GM19025 (cell line): ENCODE data around the gene PSORS1C1.
"Not testable (repeated sequence)": the region's sequence is repeated elsewhere in the genome, so short reads cannot be mapped to it uniquely, and the experiment has no call there.

Experiments
- ATAC-seq: cut with Tn5 transposase; IDR thresholded peaks from one replicate; pipeline ENCODE4 v1.9.1; 2021; ENCODE audit warnings: mild to moderate bottlenecking, low read depth, moderate library complexity; ENCODE audit not compliant: unreplicated experiment

PSORS1C1 gene

GRCh38 chr6:31114541-31114878 lies at the start of gene PSORS1C1:
PSORS1C1 (plus strand) TSS chr6:31114800; CDS start chr6:31129633, 14,833 bp downstream.
- no peak for ATAC-seq

DNA sequence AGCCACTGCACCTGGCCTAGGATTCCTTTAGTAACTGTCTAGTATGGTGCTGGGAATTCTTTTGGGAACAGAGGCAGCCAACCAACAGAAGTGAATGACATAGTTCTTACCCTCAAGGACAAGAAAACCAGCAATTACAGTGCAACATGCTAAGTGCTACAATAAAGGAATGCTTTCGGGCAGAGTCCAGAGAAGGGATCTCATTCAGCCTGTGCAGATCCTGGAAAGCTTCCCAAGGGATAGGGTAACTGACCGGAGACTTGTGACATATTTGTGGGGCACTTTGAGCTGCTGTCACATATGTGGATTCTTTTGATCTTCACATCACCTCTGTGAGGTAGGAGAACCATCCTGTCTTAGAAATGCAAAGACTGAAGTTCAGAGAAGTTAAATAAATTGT lies 49.0 kb upstream of the PSORS1C1 start:
- no peak for ATAC-seq

GRCh38 chr6:31067028-31067427 lies 47.6 kb upstream of the PSORS1C1 start:
- not testable (repeated sequence) for ATAC-seq

DNA sequence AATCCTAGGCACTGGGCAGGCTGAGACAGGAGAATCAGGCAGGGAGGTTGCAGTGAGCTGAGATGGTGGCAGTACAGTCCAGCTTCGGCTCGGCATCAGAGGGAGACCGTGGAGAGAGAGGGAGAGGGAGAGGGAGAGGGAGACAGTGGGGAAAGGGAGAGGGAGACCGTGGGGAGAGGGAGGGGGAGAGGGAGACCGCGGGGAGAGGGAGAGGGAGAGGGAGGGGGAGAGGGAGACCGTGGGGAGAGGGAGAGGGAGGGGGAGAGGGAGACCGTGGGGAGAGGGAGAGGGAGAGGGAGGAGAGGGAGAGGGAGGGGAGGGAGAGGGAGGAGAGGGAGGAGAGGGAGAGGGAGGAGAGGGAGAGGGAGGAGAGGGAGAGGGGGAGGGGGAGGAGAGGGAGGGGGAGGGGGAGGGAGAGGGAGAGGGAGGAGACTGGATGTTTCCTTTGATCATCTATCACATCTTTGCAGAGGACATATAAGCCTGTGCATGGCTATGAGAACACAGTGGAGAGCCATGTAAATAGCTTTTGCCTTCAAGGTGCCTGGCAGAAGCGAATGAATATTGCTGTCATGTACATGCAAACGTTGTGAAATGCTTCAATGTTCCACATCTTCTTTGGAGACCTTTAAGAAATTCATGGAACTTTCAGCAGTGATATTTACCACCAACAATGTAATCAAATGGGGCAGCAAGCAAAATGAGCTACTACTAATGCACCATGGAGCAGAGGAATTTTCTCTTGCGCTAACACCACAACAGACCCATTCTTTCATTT lies 46.5 kb upstream of the PSORS1C1 start:
- not testable (repeated sequence) for ATAC-seq

DNA sequence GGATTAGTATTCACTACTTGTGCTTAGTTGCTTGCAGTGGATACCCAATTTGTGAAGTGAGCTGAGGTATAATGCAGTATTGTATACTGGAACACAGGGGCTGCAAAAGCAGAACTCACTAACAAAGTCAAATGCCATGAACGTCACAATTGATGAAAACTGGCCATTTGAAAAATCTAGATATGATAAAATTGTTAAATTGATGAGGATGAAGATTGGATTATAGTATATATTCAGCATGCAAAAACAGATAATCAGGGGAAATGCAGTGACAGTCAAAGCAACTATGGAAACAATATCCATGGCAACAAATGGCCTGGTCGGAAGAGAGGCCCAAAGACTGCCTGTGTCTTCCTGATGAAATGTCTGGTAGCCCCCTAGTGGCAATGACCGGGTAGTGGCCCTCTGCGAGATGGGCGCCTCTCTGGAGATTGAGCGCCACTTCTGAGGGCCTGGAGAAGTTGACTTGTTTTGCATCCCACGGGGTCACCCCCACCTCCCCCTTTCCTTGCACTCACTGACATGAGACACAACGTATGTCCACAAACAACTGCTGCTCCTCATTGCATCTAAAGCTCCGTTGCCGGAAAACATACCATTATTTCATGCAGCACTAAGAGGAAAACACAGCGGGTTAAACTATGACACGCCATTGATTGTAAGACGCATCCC lies 45.8 kb upstream of the PSORS1C1 start:
- no peak for ATAC-seq

DNA sequence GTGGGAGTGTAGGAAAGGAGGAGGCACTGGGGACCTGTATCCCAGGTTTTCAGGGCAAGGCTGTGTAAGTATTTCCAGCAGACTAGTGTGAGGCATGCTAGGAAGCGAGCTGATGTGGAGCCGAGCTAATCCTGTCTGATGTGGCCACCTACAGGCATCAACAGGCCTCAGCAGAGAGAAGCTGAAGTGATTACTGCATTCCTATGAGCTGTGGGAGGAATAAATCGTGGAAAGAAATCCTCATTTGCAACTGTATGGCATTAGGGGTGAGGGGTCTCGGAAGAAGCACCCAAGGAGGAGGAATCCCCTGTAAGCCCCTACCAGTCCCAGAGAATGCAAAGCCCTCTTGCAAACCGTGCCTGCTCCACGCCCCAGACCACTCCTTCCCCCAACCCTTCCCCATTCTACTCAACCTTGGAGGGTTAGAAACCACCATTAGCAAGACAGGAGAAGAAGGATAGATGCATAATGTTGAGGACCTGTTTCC lies 43.8 kb upstream of the PSORS1C1 start:
- ATAC-seq = no peak

DNA sequence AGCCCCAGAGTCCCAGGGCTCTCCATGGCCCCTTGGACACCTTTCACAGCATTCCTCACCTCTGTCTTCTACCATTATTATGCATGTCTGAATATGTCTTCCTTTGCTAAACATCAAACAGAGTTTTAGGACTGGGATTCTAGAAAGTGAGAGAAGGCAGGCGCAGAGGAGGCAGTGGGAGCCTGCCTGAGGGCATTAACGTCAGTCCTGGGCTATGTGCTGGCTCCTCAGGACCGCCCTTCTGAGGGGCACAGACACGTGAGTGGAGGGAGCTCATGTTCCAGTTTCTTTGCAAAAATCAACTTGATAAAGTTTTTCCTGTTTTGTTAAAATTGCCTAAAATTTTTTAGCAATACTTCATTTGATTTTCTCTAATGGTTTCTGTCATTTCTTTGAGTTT lies 40.2 kb upstream of the PSORS1C1 start:
- no peak for ATAC-seq

DNA sequence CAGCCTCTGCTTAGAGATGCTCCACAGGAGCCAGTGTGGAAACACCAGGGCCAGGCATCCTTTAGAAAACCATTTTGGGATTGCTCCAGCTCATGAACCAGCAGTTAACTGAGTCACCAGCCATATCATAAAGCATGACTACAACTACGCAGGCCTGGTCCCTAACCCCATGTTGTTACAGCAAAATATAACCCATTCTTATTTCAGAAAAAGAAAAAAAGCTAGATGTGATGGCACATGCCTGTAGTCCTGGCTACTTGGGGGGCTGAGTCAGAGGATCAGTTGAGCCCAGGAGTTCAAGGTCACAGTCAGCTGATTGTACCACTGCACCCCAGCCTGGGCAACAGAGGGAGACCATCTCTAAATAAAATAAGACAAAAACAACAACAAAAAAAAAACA lies 39.1 kb upstream of the PSORS1C1 start:
- ATAC-seq = no peak

GRCh38 chr6:31076611-31077010 lies 38.0 kb upstream of the PSORS1C1 start:
- no peak for ATAC-seq

DNA sequence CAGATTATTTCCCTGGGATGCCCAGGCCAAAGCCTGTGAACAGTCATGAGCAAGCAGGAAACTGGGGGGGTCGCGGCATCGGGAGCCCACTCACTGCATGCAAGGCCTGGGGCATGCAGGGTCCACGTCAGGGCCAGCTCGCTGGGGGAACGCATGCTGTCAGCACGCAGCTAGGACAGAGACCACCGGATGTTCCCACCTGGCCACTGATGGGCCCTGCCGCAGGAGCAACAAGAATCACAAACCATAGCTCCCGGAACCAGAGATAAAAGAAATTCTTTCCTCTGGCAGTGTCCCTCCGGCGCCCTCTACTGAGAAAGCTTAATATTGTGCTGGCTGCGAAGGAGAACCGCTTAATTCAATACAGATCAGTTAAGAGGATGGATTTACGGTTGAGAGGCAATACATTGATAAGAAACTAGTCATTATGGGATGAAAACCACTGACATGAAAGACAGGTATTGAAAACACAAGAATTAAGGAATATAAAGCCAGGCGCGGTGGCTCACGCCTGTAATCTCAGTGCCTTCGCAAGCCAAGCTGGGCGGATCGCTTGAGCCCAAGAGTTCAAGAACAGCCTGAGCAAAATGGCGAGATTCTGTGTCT lies 34.8 kb upstream of the PSORS1C1 start:
- ATAC-seq = no peak

DNA sequence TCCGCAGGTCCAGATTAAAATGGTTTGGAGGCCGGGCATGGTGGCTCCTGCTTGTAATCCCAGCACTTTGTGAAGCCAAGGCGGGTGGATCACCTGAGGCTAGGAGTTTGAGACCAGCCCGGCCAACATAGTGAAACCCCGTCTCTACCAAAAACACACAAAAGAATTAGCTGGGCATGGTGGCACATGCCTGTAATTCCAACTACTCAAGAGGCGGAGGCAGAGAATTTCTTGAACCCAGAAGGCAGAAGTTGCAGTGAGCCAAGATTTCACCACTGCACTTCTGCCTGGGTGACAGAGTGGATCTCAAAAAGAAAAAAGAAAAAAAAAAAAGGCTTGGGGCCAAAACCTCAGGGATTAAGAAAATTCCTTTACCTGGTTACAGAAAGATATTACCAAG lies 32.7 kb upstream of the PSORS1C1 start:
- no peak for ATAC-seq

DNA sequence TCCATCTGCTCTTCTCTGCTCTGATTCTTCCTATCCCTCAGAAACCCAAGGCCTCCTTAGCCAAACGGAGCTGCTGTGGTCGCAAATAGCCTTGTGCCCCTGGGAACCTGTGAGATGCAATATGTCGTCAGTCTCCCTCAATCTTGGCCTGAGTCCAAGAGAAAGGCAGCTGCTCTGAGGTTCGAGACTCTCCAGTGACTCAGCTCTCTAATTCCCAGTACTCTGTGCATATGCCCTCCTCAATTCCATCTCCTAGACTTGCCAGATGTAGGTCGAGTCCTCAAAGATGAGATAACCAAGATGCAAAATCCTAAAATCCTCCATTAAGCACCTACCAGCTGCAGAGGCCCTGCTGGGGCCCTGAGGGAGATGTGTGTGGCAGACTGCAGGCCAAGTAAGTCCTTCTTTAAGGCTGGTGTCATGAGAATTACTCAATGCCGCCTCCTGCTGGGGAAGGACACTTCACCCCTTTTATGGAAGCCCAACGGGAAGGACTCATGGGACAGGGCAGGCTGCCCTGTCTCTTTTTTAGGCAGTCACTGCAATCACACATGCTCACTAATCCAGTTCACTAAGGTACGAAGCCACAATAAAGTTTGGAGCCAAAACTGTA lies 30.8 kb upstream of the PSORS1C1 start:
- ATAC-seq = no peak

DNA sequence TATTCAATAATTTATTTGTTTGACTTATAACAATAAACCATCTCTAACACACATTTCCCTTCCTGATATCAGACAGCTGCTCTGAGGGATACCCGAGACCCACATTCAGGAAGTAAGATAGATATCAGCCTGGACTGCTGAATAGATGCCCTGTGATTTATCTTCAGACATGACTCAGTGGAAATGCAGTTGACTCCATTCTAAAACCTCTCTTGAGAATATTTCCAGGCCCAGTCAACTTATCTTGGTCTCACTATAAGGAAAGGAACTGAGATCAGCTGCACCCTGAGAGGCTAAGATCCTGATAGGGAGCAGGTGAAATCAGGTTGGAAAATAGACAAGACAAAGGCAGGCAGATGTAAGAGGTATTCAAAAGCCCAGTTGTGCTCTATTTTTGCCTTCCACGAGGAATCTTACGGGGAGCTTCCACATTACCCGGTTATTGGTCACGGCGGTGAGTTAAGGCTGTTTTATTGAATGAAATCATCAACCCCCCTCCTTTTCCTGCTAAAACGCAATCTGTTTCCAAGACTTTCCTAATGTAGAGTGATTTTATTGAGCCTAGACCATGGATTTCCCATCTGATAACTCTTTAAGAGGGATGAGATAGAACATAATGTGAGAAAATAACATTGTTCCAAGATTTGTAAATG lies 27.7 kb upstream of the PSORS1C1 start:
- ATAC-seq = no peak

- no peak for ATAC-seq
Measured at GRCh38 chr6:31087494-31088089, 27.0 kb upstream of the PSORS1C1 start.

DNA sequence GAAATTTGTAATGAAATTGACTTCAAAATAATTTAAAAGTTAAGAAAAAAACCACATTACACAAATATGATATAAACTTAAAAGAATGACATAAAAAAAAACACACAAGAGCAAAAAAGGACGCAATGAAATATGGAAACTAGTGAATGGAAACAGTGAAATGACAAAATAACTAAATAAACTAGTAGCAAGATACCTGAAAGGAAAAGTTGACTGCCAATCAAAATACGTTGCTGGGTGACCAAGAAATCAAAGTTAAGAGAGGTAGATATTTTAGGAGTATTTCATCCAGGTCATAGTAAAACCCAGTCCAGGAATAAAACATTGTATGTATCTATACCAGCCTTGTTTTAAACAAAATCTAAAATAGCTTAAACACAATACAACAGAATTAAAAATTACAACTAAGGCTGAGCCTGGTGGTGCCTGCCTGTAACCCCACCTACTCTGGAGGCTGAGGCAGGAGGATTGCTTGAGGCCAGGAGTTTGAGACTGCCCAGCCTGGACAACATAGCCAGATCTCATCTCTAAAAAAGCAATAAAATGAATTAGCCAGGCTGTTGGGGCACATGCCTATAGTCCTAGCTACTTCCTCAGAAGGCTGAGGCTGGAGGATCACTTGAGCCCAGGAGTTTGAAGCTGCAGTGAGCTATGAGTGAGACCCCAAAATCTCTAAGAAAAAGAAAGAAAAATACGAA lies 24.2 kb upstream of the PSORS1C1 start:
- ATAC-seq = no peak

DNA sequence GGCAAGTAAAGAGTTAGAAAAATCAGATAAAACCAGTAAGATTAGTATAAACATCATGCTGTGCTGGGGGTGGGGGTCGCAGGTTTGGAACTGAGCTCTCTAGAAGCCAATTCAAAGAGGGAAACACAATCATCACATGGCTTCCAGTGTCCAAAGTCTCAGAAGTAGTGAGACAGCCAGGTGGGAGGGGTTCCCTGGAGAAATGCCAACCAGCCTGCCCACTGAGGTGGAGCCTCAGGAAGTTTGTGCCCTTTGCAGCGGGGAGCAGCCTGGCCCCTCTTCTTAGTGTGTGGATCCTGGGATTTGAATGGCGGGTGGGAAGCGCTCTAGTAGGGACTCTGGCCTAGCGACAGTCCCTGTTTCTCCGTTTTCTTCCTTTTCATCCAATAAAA lies 23.6 kb upstream of the PSORS1C1 start:
- no peak for ATAC-seq

DNA sequence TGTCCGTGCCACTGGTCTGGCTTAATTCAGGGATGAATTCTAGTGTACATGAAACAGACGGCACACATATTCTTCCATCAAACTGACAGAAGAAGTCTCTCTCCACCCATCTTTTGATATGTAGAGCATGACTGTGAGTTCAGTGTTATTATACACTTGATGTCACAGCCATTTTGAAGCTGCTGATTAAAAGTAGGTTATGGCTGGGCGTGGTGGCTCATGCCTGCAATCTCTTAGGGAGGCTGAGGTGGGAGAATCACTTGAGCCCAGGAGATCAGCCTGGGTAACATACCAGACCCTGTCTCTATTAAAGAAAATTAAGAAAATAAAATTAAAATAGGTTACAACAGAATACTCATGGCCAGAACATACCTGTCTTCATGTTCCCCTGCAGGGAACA lies 22.9 kb upstream of the PSORS1C1 start:
- ATAC-seq = no peak

DNA sequence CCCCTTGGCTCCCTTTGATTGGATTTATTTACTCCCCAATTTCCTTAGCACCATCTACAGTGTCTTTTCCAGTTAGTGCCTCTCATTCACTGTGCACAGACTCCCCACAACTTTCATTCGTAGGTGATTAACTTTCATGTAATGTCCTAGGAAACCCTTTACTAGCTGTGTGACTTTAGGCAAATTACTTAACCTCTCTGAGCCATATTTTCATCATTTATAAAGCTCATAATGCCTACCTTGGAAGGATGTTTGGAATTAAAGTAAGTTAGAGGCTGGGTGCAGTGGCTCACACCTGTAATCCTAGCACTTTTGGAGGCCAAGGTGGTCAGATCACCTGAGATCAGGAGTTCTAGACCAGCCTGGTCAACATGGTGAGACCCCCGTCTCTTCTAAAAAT lies 22.4 kb upstream of the PSORS1C1 start:
- no peak for ATAC-seq

GRCh38 chr6:31092769-31093505 lies 21.7 kb upstream of the PSORS1C1 start:
- no peak for ATAC-seq
